ENCODE measurements around the gene SPAG9.
"Not testable (repeated sequence)": the region's sequence is repeated elsewhere in the genome, so short reads cannot be mapped to it uniquely, and the experiment has no call there.

Gene SPAG9

DNA sequence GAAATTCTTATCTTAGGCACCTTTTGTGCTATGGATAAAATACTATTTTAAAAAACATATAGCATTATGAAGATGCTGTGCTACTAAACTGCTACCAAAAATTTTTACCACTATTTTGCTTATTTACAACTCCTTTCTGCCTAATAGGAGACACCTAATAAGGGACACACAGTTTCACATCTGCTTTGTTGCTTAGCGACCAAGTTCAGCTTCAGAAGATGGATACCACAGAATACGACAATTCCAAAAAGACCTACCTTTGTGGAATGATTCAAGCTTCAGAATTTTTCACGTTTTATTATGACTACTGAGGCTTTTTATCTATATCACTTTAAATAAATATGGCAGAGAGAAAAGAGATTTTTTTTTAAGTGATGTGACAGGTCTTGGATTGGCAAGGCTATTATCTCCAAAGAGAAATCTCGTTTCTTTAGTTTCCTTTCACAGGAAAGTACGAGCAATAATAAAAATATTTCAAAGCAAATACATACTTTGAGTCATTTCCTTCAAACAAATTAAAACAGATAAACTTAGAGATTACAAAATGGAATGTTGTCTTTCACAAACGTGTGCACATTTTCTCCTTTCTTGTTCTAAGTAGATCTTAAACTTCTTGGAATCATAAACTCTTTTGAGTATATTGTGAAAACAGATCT lies 35.4 kb downstream of the SPAG9 start:
- DNase-seq (ENCODE audit: low spot score): peak; percentile 22

DNA sequence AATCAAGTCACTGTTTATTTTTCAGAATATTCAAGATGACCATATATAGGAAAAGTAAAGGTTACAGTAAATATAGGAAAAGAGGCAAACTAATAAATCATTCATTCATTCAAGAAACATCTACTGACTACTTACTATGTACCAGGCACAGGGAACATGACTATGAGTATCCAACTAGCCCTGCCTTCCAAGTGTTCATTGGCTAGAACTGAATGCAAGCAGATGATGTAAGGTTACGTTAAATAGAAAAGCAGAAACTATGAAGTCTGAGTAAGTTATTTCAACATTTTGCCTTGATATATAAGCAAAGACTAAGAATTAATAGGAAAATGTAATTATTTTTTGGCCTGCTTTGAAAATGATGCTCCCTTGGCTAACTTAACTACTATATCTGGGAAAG lies 36.7 kb downstream of the SPAG9 start:
- DNase-seq (ENCODE audit: low spot score): no peak

DNA sequence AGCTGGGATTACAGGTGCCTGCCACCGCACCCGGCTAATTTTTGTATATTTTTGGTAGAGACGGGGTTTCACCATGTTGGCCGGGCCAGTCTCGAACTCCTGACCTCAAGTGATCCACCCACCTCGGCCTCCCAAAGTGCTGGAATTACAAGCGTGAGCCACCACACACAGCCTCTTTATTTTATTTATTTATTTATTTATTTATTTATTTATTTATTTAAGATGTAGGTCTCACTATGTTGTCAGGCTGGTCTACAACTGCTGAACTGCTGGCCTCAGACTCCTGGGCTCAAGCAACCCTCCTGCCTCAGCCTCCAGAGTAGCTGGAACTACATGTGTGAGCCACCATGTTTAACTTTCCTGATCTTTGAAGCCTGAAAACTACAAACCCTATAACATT lies 37.3 kb downstream of the SPAG9 start:
- not testable (repeated sequence) for DNase-seq (ENCODE audit: low spot score)

DNA sequence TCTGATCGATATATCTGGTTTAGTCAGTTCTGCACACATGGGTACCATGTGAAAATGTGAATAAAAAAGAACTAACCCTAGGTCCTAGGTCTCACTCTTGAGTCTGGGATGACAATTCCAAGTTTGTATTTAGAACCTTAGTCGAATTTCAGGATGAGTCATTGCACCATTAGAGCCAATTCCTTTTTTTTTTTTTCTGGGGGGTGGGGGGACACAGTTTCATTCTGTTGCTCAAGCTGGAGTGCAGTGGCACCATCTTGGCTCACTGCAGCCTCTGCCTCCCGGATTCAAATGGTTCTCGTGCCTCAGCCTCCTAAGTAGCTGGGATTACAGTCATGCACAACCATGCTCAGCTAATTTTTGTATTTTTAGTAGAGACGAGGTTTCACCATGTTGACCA lies 41.6 kb downstream of the SPAG9 start:
- no peak for DNase-seq (ENCODE audit: low spot score)

DNA sequence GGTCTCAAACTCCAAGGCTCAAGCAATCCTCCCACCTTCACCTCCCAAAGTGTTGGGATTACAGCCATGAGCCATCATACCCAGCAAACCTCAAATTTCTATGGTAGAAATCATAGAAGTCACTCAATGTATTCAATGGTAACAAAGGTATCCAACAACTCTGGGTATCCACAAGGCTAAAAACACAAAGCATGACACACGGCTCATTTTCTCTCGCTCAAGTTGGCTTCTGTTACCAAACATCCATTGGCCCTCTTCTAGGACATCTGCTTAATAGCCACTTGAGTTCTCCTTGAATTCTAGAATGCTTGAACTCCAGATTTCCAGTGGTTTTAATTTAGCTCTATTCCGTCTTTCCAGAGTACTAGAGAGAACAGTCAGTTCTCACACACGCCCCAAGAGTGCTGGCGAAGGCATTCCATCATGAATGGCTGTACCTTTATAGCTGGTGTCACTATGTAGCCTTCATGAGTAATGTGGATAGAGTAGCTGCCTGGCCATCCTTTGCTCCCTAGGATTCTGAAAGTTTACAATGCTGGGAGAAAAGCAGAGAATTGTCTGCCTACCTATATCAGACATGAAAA lies 42.6 kb downstream of the SPAG9 start:
- no peak for DNase-seq (ENCODE audit: low spot score)

DNA sequence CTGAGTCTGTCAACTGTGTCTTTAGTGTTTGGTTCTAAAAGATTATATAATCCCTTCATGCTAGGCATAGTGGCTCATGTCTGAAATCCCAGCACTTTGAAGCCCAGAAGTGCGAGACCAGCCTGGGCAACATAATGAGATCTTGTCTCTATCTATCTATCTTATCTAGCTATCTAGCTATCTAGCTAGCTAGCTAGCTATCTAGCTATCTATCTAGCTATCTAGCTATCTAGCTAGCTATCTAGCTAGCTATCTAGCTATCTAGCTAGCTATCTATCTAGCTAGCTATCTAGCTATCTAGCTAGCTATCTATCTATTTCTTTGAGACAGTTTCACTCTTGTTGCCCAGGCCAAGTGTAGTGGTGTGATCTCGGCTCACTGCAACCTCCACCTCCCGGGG lies 43.8 kb downstream of the SPAG9 start:
- no peak for DNase-seq (ENCODE audit: low spot score)

DNA sequence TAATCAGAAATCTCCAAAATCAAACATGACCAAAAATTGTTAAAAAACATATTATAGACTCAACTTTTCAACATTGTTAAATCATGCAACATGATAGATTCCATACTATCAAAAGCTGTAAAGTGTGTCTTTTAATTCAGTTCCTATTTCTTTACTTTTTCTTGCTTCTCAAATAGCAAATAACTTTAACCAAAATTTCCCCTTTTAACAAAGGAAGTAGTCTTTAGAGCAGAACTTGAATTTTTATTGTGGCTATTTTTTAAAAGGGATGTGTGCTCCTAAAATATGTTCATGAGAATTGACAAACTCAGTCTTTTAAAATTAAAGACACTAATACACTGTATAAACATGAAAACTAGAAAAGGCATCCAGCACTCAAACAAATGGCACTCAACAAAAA lies 49.1 kb downstream of the SPAG9 start:
- DNase-seq (ENCODE audit: low spot score): no peak

DNA sequence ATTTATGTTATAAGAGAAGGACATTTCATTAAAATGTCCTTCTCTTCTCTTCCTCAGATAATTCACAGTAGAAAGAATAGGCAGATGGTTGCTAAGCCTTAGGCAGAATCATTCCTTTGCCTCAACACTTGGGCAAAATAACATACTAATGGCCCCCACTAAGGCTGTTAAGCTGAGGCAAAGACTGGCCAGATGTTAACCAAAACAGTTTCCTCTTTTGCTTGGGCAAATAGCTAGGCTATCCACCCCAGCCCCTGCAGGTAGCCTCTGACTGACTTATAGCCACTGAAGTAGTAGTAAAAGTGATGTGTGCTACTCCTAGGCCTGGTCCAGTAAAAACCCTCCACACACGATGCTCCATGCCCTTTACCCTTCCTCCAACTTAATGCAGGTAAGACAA lies 55.2 kb downstream of the SPAG9 start:
- DNase-seq (ENCODE audit: low spot score): no peak

DNA sequence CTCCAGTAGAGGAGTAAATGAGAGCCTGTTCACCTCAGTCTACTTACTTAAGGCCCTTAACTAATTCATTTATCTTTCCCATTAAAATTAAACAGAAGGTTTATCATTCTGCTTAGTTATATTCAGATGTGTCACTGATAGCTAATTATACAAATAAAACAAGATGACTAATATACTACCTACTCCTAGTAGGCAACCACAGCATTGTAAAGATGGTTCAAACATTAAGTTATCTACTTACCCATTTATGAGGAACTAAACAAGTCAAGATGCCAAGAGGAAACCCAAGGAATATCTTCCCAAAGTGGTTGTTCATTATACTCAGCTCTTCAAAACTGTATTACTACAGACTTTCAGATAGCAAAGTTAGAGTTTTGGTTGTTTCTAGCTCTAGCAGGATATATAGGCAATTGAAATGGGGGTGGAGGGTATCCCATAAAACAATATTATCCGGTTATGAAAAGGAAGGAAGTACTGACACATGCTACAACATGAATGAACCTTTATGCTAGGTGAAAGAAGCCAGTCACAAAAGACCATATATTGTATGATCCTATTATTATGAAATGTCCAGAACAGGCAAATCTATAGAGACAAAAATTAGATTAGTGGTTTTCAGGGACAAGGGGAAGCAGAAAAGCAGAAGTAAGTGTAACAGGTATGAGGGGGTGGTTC lies 56.5 kb downstream of the SPAG9 start:
- DNase-seq (ENCODE audit: low spot score): no peak

DNA sequence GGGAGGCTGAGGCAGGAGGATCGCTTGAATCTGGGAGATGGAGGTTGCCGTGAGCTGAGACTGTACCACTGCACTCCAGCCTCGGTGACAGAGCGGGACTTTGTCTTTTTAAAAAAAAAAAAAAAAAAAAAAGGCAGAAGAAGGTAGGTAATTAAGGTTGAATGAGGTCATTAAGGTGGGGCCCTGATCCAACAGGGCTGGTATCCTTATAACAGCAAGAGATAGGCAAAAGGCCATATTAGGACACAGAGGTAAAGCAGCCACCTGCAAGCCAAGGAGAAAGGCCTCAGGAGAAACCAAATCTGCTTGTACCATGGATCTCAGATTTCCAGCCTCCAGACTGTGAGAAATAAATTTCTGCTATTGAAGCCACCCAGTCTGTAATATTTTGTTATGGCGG lies 60.3 kb downstream of the SPAG9 start:
- no peak for DNase-seq (ENCODE audit: low spot score)

DNA sequence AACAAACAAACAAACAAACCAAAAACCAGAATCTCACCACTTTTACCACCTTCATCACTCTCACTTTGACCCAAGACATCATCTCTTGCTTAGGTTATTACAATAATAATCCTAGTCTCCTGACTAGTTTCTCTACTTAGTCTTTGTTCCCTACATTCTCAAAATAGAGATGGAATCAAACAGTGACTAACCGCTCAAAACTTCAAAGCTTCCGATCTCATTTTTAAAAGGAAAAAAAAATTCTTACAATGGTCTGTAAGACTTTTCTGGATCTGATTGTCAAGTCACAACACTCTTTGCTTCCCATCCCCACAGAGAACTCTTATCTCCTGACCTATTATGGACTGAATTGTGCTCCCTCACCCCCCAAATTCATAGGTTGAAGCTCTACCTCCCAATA lies 60.9 kb downstream of the SPAG9 start:
- DNase-seq (ENCODE audit: low spot score): no peak

DNA sequence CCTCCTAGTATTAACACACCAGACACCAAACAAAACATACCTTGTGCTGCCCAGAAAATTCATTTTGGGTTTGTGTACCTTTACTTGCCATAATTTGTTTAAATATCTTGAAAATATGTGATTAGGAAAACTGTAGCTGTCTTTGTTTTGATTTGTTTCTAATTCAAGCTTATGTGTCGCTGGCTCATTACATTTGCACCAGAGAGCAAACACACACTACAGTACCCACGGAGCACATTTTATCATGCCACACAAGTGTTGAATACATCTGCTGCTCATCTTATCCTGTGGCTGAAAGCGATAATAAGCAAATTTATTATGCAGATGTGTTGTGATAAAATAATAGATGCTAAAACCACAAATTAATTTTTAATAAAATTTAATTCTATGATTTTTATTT lies 63.1 kb downstream of the SPAG9 start:
- DNase-seq (ENCODE audit: low spot score): no peak

DNA sequence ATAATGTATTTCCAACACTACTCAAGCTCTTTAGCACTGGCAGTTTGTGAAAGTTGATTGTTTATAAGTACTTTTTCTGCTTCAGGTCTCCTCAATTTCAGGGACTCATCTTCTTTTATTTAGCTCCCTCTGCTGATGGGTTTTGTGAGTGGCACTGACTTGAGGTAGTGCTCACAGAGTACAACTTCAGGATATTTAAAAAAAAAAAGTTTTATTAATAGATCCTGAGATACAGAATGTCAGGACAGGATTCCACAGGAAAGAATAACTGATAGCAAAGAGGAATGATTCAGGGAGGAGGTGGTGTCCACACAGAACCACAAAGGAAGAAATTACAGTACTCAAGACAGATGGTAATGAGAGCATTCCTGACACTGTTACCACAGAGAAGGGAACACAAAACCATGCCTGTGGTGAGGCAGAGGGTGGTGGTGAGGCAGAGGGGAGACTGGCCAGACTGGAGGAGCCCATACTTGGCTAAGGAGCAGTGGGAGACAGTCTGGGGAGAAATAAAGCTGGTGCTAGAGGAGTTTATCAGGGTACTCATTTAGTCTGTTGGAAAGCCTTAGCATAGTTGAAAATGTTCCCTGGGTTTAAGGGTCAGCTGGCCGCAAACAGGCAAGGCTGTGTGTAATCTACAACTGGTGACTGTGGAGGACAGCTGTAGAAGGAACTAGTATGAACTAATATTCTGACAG lies 63.7 kb downstream of the SPAG9 start:
- DNase-seq (ENCODE audit: low spot score): peak; percentile 49

DNA sequence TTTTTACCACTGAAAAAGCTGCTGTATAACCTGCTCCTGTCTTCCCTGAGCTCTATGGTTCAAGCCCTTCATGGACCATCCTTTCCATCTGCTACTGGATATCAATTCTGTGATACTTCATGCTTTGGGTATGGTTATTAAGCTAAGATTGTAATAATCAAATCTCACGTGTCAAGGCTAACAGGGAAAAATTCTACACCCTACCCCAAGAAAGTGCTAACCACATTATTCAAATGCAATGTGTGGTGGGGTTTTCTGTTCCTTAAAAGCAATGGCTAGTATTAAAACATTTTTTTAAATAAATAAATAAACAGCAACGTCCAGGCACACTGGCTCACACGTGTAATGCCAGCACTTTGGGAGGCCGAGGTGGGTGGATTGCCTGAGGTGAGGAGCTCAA lies 65.9 kb downstream of the SPAG9 start:
- DNase-seq (ENCODE audit: low spot score): no peak

DNA sequence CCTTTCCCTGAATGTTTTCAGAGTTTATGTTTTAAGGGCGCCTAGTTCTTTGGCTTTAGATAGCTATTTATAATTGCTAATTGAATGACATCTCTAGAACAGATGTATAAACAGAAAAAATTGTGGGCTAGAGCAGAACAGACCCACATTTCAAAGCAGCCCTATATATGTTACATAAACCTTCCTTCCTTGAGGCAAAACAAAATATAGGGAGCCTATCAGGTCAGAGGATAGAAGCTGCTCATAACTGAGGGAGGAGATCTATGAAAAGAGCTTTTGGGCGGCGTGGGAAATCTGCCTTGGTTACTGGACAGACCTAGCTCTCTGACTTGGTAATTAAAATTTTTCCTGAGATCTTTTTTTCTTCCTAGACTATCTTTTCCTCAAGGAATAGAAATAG lies 68.4 kb downstream of the SPAG9 start:
- DNase-seq (ENCODE audit: low spot score): no peak

DNA sequence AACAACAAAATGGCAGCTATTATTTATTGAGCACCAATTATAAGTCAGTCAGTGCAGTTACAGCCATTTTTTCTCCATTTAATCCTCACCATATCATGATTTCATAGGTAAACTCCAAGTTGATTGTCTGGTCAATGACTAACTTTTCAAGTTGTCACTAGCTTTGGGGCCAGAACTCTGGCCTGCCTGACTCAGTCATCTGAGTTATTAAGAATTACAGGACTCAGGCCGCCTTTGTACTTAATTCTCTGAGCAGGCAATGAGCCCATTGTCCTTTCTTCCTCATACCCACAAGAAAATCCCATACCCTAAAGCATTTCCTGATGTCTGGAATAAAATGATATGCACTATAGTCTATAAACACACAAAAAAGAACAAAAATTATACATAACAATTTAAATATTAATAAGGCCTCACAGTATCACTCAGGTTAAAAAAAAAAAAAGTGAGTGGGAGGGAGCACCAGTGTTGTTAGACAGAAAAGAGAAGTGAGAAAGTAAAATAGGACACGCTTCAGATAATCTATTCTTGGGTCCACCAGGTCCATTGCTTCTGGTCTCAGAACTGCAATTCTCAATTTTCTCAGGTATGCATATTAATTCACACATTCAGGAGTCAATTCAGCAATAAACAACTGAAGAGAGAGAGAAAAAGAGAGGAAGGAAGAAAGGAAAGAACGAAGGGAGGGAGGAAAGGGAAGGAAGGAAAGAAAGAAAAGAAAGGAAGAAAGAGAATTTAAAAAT lies 70.2 kb downstream of the SPAG9 start:
- DNase-seq (ENCODE audit: low spot score): no peak

DNA sequence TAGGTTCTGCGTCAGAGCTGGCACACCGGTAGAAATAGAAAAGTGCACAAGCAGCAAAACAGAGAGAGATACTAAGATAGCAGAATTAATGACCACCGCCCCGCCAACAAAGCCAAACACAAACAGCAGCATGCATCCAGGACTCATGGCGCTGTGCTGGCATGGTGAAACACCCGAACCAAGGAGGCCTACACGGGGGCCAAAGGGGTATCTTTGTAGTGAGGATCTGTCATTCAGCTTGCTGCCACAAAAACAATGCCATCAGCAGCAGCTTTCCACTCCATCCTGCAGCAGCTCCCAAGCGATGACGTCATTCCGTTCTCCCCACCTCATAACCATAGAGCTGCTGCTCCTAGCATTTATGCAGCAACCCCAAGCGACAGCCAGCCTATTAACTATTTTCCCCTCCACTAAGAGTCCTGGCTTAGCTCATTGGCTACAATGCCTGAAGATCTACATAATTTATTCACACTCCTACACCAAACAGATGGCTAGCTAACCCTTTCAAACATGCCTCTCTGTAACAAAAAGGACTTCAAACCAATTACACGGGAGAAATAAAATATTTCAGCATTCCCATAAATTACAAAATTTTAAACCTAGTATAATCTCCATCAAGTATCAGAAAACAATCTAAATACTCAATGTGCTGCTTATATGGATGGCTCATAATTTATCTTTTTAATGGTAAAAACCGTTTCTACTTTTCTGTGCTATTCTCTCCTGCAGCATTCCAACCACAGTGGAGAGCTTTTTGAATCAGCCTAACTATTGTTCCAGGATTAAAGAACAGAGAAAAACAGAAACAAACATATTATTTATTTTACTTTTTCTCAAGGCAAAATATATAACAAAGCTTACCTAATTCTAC lies 73.9 kb downstream of the SPAG9 start:
- no peak for DNase-seq (ENCODE audit: low spot score)

DNA sequence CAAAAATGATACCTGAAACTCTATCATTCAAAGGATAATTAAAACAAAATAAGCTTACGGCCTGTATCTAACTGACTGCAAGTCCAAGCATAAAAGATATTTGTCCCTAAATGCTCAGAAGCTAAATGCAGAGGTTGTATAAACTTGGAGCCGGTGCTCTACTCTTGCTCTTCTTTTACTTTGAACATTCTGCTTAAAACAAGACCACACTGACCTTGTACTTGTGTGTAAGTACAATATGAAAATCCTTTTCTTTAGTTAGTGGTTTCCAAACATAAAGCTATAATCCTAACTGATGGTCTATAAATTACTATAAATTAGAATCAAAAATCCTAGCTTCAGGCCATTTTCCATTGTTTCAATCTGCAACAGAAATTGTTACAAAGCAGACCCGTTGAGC lies 74.6 kb downstream of the SPAG9 start:
- no peak for DNase-seq (ENCODE audit: low spot score)

DNA sequence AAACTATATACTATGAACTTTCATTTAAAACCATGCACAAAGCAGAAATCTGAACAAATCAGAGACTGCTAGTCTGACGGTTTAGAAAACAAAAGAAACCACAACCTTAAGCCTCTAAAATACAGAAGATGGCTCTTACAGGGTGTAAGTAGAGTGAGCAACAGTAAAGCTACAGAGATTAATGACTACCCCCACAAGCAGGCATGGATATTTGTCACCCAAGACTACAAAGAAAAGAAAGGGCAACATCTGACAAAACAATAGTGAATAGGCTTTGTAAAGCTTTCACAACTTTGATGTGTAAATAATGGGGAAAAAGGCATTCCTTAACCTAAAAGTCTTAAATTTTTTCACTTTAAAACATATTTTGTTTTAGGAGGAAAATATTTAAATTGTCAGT lies 75.0 kb downstream of the SPAG9 start:
- DNase-seq (ENCODE audit: low spot score): no peak

DNA sequence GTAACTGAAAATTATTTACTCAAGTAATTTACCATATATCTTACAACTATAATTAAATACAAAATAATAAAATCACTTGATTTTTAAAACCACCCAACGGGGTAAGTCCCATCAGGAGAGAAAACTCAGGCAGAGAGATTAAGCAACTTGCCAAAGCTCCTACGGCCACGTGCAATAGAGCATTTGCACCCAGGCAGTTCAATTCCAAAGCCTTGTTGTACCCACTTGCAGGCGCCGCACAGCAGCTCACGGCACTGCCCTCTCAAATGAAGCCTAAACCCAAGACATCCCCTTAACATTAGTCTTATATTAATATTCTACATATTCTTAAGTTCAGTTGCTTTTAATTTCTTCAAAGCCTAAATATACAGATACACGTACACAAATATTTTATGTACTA lies 75.7 kb downstream of the SPAG9 start:
- DNase-seq (ENCODE audit: low spot score): no peak

DNA sequence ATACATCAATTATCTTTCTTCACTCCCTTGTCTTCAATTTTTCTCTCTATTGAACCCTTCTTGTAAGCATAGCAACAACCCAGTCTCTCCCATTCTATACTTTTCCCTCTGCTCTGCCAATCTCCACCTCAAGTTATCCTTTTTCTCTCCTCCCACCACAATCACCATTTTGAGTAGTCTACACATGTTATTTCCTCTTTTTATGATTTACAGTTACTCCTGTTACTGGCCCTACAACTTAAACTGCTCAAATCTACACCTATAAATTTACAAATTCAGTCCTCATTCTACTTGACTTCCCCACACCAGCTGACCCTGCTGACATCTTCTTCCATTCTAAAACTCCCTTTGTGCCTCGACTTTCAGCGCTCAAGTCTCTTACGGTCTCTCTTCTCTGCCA lies 84.6 kb downstream of the SPAG9 start:
- DNase-seq (ENCODE audit: low spot score): no peak

DNA sequence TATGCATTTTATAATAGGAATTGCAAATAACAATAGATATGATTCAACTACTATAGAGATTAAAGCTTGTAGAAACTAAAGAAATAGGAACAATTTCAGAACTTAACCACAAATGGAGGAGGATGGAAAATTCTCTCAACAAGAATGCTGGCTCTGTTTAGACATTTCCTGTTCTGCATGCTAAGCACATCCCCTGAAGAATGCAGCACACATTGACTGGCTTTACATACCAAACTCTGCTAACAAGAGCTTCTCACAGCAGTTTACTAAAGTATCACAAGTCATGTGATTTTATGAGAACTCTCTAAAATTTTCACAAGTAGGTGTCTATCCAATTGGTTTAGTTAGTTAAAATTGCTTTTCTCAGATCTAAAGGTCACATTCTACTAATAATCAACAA lies 85.2 kb downstream of the SPAG9 start:
- DNase-seq (ENCODE audit: low spot score): no peak
